ENCODE results near the gene SIPA1. TPM values are rescaled to one million over a fixed set of nuclear protein-coding genes. Genes with fewer than 3 reads are reported as not detected.

SIPA1 gene
- total and polyA plus RNA-seq, 9 of the 15 experiments (the other 6 are each of a cell fraction or from before 2014, with no cell fraction given), result 0.25 to 85.8 (median 16.8) TPM

- Histone ChIP-seq H3K36me3 (ENCODE audit: control insufficient read depth, insufficient read depth, low read length) (peaks cover 65% of the 10 kb centered on the region; the same call in 2 of the 3 replicates), H3K79me2 (ENCODE audit: control insufficient read depth, insufficient read depth, low read length) (peaks cover 37% of the 10 kb centered on the region), H3K9me1 (ENCODE audit: control insufficient read depth, insufficient read depth, low read length) (no peaks in the 10 kb centered on the region), H3K4me3 (no peak overlapping the region), H2AFZ (ENCODE audit: low read depth, low read length) (no peak overlapping the region), H4K20me1 (replicated peaks; ENCODE audit: control insufficient read depth, insufficient read depth, low read length) (no peaks in the 10 kb centered on the region; the same call in 1 of the 2 replicates), H3K9ac (ENCODE audit: insufficient read depth in 1 of 2, low read depth in 2 of 2, low read length in 2 of 2) (no peak overlapping the region), H3K9me3 (replicated peaks; ENCODE audit: control insufficient read depth, insufficient read depth, low read depth, low read length) (no peaks in the 10 kb centered on the region), H3K27me3 (ENCODE audit: control insufficient read depth in 2 of 2, insufficient read depth in 2 of 2, low read length in 2 of 2) (no peaks in the 10 kb centered on the region), H3K4me1 (replicated peaks in 1 of 2; ENCODE audit: control insufficient read depth in 2 of 2, insufficient read depth in 2 of 2, low read length in 2 of 2) (peaks cover 6 to 49% of the 10 kb centered on the region in 2 experiments; a peak in 3 of 5 replicates), H3K4me2 (ENCODE audit: insufficient read depth, low read length) (no peak overlapping the region), H3K27ac (ENCODE audit: extremely low read depth, low read depth, low read length) (no peak overlapping the region)
- TF ChIP-seq POU5F1 (IDR thresholded peaks at IDR 0.05; ENCODE audit: borderline replicate concordance, low read depth, low read length, partially characterized antibody) (no peak), POLR2H (tag; IDR thresholded peaks at IDR 0.05; ENCODE audit: low read depth) (no peak), HNRNPK (IDR thresholded peaks at IDR 0.05; ENCODE audit: low read depth, low read length, poor library complexity, severe bottlenecking) (no peak)
- WGBS (ENCODE audit: insufficient coverage, low coverage, missing lambda C conversion rate), result 92% methylated on average over 14 of the region's 14 CpGs
- FAIRE-seq (no peak), DNase-seq (ENCODE audit: extremely low read depth in 1 of 4, low spot score in 3 of 4) (no peak), ATAC-seq (no peak)
- ChIA-PET CTCF (ENCODE audit: low intra/inter-chr PET ratio) (no interaction called here), POLR2A (interaction anchor here (0.6 to 0.9 kb wide), 3 partner anchors 12 to 59 kb away, joined by 3 to 4 read pairs (median 3); no protein-coding TSS in a partner anchor)
- in situ Hi-C loops (cut with MboI), result no loop called here
- BruUV-seq (replicated peaks), result no TSS peak
- intact Hi-C loops (cut with micrococcal nuclease), result no loop called here
Measured at GRCh38 chr11:65618763-65619162, 19.1 kb upstream of the SIPA1 start.

GRCh38 chr11:65619281-65619928, 18.5 kb upstream of the SIPA1 start:
- H3K9ac ChIP-seq (ENCODE audit: insufficient read depth in 1 of 2, low read depth in 2 of 2, low read length in 2 of 2), result no peak overlapping the region
- no peaks in the 10 kb centered on the region for H3K9me3 ChIP-seq (replicated peaks; ENCODE audit: control insufficient read depth, insufficient read depth, low read depth, low read length)
- no TSS peak for BruUV-seq (replicated peaks)
- TF ChIP-seq ZNF354B (CRISPR knock-in tag; IDR thresholded peaks at IDR 0.05), result no peak
- TF ChIP-seq POLR2G (IDR thresholded peaks at IDR 0.05; ENCODE audit: low read depth, low read length), result peak; percentile 36; the same call in 1 of the 2 replicates
- TF ChIP-seq RBFOX2 (IDR thresholded peaks at IDR 0.05; ENCODE audit: low read depth, low read length), result peak; percentile 44; the same call in 1 of the 2 replicates
- TF ChIP-seq ZNF586 (CRISPR knock-in tag; conservative IDR thresholded peaks at IDR 0.05), result no peak
- no peaks in the 10 kb centered on the region for H3K9me1 ChIP-seq (ENCODE audit: control insufficient read depth, insufficient read depth, low read length)
- no peak overlapping the region for H3K4me3 ChIP-seq
- DNase-seq (ENCODE audit: extremely low read depth in 1 of 4, low spot score in 3 of 4) (no peak), ATAC-seq (no peak), FAIRE-seq (no peak)
- intact Hi-C loops (cut with micrococcal nuclease), result no loop called here
- H3K27ac ChIP-seq (ENCODE audit: extremely low read depth, low read depth, low read length), result no peak overlapping the region
- H4K20me1 ChIP-seq (replicated peaks; ENCODE audit: control insufficient read depth, insufficient read depth, low read length), result no peaks in the 10 kb centered on the region; the same call in 1 of the 2 replicates
- H3K79me2 ChIP-seq (ENCODE audit: control insufficient read depth, insufficient read depth, low read length), result peaks cover 31% of the 10 kb centered on the region
- POLR2A ChIA-PET, result interaction anchor here (0.6 to 0.9 kb wide), 4 partner anchors 12 to 396 kb away, joined by 3 to 4 read pairs (median 3); no protein-coding TSS in a partner anchor
- no peak overlapping the region for H2AFZ ChIP-seq (ENCODE audit: low read depth, low read length)
- in situ Hi-C loops (cut with MboI), result no loop called here
- H3K27me3 ChIP-seq (ENCODE audit: control insufficient read depth in 2 of 2, insufficient read depth in 2 of 2, low read length in 2 of 2), result no peaks in the 10 kb centered on the region
- H3K4me2 ChIP-seq (ENCODE audit: insufficient read depth, low read length), result no peak overlapping the region
- H3K36me3 ChIP-seq (ENCODE audit: control insufficient read depth, insufficient read depth, low read length), result peaks cover 72% of the 10 kb centered on the region; the same call in 2 of the 3 replicates
- CTCF ChIA-PET (ENCODE audit: low intra/inter-chr PET ratio), result no interaction called here
- WGBS (ENCODE audit: insufficient coverage, low coverage, missing lambda C conversion rate), result 96% methylated on average over 14 of the region's 29 CpGs
- peaks cover 6 to 49% of the 10 kb centered on the region in 2 experiments; a peak in 3 of 5 replicates for H3K4me1 ChIP-seq (replicated peaks in 1 of 2; ENCODE audit: control insufficient read depth in 2 of 2, insufficient read depth in 2 of 2, low read length in 2 of 2)
